Breast epithelium (tissue), 3 donors: ENCODE results near the gene HHEX.

Experiments used
- CTCF ChIP-seq, 3 donors: fragments of 450-650 bp; IDR thresholded peaks; one replicate each; pipeline ENCODE4 v1.5.1; 2016 to 2017; ENCODE audit warnings: antibody characterized with exemption in 3 of 3, mild to moderate bottlenecking in 3 of 3, moderate library complexity in 3 of 3
- POLR2A ChIP-seq: fragments of 450-650 bp; IDR thresholded peaks from one replicate; pipeline ENCODE4 v1.6.1; 2016; ENCODE audit warnings: antibody characterized with exemption, mild to moderate bottlenecking, moderate library complexity

- TF ChIP-seq POLR2A (no peak), CTCF (IDR thresholded peaks at IDR 0.05) (no peak)
Measured at GRCh38 chr10:92689663-92690210, at the start of gene HHEX.
